ENCODE results near the gene DPP3.
"Not testable (repeated sequence)": the region's sequence is repeated elsewhere in the genome, so short reads cannot be mapped to it uniquely, and the experiment has no call there.

DPP3 gene

DNA sequence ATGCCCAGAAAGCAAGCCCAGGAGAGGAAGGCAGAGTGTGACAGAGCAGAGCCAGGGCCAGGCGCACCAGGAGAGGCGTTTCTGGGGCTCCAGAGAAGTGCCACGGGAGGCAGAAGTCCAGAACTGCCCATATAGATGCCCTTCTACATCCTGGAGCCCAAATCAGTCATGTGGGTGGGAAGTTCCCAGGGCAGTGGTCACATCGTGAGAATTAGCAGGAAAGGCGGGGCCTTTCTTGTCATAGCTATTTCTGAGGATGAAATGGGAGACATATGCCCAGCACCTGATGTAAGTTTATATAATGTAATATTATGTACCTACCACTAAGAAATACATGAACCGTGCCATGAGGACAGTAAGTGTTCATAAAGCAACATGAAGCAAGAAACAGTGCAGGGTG lies 52.5 kb downstream of the DPP3 start:
- DNase-seq (ENCODE audit: low spot score) = no peak

DNA sequence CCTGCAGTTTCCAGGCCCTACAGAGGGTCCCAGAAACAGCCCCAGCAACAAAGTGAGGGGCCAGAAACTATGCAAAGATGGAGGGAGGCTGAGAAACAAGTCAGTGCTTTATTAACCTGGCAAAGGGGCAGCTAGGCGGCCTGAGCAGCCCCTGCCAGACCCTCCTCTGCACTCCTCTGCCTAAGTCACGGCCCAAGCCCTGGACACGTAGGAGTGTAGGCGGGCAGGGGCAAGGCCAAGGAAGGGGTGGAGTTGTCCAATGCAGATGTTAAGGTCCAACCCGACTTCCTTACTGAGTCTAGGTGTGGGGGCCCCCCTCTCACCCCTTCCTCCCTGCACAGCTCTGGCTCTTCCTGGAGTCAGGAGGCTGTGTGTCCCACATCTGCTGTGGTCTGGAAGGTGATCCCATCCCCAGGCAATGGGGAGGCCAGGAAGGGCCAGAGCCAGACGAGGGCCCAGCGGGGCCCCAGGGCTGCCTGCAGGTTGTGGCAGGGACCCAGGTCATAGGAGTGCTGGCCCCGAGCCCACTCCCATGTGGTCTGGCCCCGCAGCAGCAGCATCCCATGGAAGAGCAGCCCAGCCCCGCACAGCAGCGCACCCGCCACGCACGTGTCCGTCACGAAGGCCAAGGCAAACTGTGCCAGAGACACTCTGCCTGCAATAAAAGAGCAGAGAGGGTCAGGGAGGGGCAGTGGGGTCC lies 59.1 kb downstream of the DPP3 start:
- no peak for DNase-seq (ENCODE audit: low spot score)

DNA sequence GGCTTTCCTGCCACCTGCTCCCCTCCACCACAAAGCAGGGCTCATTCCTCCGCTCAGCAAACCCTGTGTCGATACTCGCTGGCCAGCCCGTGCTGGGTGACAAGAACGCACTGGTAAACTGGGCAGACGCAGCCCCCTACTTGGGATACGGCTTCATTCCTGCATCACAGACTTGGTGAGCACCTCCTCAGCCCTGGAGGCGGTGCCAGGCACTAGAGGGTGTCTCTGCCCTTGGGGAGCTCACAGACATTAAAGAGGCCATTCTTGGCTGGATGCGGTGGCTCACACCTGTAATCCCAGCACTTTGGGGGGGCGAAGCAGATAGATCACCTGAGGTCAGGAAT lies 59.6 kb downstream of the DPP3 start:
- DNase-seq (ENCODE audit: low spot score) = no peak

DNA sequence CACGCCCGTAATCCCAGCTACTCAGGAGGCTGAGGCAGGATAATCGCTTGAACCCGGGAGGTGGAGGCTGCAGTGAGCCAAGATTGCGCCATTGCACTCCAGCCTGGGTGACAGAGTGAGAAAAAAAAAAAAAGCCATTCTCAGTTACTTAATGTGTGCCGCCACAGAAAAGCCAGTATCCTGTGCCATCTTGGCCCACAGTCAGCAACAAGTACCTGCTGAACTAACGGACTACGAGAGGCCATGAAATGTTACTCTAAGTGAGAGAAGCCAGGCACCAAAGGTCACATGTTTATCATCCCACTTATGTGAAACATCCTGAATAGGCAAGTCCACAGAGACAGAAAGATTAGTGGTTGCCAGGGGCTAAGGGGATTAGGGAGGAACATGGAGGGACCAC lies 60.4 kb downstream of the DPP3 start:
- DNase-seq (ENCODE audit: low spot score) = not testable (repeated sequence)

DNA sequence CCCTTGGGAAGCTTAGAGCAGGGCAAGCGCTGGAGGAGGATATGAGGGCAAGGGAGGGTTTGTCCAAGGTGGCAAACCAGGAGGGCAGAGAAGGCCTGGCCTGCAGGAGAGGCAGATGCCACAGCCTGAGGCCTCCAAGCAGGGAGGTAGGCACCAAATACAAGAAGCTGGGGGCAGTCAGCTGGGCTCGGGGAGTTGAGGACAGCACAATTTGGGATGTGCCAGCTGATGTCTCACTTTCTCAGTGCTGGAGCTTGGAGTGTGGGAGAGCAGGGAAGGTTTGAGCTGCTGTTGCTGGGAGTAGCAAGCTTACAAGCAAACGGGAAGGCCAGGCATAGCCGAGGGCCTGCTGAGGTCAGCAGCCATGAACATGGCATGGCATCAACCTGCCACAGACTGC lies 61.7 kb downstream of the DPP3 start:
- DNase-seq (ENCODE audit: low spot score) = no peak

DNA sequence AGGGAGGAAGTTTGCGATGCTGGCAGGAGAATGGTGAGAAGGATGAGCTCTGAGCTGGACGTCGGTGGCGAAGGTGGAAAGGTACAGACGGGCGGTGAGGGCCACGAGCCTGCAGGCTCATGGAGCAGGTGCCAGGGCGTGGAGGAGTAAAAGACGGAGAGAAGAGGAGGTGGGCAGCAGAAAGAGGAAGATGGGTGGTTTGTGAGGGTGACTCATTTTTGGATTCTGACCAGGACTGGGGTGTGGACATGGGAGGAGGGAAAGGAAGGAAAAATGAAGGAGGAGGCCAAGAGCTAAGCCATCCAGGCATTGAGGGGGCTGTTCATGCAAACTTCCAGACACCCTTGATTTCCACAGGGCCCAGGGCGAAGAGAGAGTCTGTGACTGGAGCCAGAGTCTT lies 62.1 kb downstream of the DPP3 start:
- no peak for DNase-seq (ENCODE audit: low spot score)

DNA sequence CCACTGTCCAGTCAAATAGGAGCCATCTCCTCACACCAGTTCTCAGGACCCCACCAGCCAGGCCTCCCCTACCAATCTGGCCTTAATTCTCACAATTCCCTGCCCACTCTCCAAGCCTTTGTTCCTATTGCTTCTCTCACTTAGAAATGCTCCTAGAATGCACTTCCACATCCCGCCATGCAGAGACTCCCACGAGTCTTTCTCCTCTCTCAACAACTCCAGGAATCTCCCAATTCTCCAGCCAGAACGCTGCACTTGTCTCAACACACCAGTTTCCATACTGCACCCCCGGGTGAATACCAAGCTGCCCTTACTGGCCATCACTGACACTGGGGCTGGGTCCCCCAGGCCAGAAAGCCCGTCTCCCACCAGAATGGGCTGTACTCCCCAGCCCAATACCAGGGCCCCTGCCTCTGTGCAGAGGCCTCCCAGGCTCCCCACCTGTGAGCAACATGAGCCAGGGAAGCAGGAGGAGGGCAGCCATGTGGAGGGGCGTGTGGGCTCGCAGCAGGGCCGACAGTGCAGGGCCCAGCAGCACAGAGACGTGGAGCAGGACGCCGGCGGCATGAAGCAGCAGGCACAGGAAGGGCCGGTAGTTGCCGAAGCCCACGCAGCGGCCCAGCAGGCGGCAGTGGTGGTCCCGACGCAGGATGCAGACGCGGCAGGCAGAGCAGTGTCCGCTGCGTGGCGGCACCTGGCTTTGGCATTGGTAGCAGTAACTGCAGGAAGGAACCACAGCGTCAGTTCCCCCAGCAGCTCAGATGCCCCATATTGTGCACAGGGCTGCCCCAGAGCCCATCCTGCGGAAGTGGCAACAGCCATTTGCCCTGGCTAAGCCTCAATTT lies 63.3 kb downstream of the DPP3 start:
- DNase-seq (ENCODE audit: low spot score) = peak; percentile 33

DNA sequence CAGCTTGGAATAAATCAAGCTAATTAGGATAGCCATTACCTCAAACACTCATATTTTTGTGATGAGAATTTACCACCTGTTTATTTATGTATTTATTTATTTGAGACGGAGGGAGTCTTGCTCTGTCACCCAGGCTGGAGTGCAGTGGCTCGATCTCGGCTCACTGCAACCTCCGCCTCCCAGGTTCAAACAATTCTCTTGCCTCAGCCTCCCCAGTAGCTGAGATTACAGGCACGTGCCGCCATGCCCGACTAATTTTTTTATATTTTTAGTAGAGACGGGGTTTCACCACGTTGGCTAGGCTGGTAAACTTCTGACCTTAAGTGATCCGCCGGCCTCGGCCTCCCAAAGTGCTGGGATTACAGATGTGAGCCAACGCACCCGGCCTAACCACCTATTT lies 64.7 kb downstream of the DPP3 start:
- not testable (repeated sequence) for DNase-seq (ENCODE audit: low spot score)

DNA sequence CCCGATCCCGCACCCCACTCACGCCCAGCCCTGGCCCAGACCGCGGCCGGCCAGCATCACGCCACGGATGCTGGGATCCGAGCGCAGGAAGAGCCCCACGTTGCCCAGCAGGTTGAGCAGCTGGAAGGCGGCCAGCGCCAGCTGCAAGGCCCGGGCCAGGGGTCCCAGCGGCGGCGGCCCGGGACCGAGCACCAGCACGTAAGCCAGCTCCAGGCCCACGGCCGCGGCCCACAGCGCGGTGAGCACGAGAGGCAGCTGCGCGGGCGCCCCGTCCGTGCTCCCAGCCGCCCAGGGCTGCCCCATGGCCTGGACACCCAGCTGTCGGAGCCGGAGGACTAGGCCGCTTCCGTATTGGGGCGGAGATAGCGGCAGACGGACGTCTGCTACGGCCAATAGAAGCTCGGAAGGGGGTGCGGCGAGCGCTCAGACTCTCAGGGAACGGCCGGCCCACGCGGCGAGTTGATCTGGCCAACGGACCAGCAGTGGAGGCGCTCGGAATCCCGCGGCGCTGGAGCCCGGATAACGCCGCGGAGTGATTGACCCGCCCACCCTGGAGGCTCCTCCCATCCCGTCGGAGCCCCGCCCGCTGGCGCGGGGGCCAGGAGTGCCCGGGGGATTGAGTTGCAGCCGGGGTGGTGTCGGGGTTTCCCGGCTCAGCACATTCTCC lies 65.6 kb downstream of the DPP3 start, which contains the start of gene ZDHHC24:
TSS of gene ZDHHC24 (minus strand) at position 348 of the 667 bp plus-strand sequence. CDS start at position 303, 45 bp downstream.
- DNase-seq (ENCODE audit: low spot score) = peak; percentile 97

DNA sequence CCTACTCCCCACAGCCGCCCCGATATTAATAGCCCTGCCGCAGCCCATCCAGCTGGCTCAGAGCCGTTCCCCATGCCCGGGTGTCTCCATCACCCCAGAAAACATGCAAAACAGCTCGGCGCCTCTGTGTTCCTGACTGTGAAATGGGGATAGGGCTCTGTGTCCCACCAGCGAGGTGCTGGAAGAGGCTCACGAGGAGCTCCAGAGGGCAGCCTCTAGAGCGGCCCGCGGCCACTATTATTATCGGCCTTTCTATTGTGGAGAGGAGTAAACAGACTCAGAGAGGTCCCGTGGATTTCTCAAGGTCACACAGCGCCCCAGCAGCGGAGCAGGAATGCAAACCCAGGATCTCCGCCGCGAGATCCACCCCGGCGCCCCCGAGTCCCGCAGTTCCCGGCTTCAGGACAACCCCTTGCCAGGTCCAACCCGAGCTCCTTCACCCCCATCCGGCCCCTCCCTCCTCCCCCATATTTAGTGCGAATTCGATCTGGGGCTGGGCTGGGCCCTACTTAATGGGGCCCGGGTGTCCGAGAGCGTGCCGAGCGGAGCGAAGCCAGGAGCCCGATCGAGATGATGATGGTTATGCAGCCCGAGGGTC lies 66.2 kb downstream of the DPP3 start, which contains the start of gene ACTN3:
TSS of gene ACTN3 (plus strand) at position 536 of the 598 bp plus-strand sequence. CDS start at position 571, 35 bp downstream.
- DNase-seq (ENCODE audit: low spot score) = peak; percentile 77

DNA sequence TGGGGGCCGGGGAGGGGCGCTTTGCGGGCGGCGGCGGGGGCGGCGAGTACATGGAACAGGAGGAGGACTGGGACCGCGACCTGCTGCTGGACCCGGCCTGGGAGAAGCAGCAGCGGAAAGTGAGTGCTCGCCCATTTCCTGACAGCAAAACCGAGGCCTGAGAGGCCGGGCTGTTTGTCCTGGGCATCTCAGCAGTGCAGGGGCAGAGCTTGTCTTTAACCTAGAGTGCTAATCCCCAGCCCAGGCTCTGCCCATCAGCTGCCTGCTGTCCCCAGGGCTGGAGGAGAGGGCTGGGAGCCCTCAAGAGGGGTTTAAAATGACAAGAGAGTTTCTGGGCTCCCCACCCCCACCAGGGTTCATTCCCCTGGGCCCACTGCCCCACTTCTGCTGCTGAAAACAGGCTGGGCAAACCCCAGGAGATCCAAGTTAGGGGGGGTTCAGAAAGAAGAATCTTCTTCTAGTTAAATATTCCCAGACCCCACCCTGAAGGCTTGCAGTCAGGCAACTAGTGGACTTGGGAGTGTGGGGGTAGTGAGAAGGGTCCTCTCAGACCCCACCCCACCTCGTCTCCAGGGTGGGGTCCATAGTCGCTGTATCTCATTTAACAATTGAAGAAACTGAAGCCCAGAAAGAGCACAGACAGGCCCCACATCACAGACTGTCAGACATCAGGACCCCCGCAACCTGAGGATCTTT lies 66.9 kb downstream of the DPP3 start:
- no peak for DNase-seq (ENCODE audit: low spot score)

DNA sequence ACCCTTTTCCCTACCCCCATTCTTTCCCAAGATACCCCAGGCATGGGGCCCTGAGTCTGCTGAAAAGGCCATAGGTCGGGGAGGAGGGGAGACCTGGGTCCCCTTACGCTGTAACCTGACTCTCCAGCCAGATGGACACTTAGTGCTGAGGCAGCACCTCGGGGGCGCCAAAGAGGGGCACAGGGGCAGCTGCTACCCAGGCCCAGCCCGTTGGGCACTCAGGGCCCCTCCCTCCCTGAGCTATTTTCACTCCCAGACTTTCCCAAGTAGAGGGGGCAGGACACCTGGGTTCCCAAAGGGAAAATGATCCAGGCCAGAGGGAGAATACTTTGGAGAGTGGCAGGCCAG lies 67.4 kb downstream of the DPP3 start:
- no peak for DNase-seq (ENCODE audit: low spot score)

DNA sequence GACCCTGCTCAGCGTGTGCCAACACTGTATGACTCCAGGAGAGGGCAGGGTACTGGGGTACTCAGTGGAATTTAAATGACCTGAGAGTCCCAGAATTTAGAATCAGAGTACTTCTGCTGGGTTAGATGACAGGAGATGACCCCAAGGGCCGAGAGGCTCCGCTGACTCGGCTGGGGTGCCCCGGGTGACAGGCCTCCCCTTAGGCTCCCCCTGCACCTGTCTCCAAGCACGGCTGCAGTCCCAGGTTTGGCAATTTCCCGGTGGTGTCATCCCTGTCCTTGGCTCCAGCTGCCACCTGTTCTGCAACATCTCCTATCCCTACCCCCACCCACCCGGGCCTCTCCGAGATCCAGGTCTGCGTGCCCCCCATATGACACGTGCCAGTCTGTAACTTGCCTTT lies 67.8 kb downstream of the DPP3 start:
- DNase-seq (ENCODE audit: low spot score) = no peak

DNA sequence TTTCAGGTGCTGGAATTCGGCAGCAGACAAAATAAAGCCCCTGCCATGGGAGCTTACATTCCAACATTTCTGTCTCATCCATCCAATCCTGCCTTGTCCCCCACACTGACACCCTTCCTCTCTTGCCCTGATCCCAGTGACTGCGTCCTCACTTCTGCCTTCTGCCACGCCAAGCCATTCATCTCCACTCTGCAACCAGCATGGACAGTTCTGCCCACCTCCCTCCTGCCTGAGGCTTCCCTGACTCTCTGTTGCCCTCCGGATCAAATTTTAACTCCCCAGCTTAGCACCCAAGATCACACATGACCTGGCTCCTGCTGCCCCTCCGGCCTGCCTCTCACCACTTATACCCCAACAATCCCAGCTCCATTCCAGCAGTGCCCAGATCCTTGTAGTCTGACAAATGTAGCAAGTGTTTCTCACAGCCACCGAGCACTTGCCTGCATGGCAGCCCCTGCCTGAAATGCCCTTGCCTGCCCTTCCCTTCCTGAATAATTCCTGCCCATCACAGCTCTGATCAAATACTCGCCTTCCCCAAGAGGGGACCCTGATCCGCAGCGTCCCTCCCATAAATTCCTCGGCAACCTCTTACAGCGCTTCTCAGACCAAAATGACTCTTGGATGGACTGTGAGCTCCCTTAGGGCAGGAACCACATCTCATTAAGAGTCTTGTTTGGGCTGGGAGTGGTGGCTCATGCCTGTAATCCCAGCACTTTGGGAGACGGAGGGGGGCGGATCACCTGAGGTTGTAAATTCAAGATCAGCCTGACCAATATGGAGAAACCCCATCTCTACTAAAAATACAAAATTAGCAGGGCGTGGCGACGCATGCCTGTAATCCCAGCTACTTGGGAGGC lies 68.8 kb downstream of the DPP3 start:
- no peak for DNase-seq (ENCODE audit: low spot score)

DNA sequence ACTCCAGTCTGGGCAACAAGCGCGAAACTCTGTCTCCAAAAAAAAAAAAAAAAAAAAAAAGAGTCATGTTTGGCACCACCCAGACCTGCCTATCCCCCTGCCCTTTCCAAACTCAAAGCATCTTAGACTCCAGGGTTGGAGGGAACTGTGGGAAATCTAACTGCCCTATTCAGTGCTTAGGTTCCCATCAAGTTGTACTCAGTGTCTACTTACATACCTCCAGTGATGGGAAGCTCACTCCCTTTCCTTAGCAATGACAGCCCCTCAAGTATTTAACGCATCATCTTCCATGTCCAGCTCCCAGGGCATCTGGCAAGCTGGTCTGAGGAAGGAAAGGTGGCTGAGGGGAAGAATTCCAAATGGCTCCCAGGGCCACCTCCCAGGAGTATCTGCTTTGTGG lies 69.5 kb downstream of the DPP3 start:
- no peak for DNase-seq (ENCODE audit: low spot score)

DNA sequence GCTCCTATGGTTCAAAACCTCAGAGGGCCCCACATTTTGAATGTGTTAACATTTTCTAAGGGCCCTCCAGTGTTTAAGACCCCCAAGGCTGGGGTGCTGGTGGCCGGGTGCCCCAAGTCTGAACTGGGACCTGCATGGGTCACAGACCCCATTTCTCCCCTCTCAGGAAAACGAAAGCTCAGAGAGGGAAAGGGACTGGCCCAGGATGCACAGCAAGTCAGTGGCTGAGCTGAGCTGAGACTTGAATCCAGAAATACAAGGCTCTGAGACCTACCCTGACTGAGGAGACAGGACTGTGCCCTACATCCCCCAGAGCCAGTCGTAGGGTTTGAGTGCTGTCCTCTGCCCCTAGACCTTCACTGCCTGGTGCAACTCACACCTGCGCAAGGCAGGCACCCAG lies 70.7 kb downstream of the DPP3 start:
- DNase-seq (ENCODE audit: low spot score) = no peak

DNA sequence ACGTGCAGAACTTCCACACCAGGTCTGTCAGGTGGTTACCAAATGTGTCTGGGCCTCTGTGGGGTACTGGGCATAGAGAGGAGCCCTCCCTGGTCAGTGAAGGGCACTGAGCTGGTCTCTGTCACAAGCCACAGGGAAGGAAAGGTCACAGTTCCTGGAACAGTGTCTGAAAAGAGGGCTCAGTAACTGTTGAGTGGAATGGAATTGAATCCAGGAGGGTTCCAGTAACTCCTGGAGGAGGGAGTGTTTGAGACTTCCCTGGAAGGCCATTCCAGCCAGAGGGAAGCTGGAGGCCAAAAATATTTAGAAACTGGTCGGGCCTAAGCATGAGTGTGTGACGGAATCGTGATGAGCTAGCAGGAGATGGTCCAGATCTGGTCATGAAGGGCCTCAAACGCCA lies 74.4 kb downstream of the DPP3 start:
- no peak for DNase-seq (ENCODE audit: low spot score)

DNA sequence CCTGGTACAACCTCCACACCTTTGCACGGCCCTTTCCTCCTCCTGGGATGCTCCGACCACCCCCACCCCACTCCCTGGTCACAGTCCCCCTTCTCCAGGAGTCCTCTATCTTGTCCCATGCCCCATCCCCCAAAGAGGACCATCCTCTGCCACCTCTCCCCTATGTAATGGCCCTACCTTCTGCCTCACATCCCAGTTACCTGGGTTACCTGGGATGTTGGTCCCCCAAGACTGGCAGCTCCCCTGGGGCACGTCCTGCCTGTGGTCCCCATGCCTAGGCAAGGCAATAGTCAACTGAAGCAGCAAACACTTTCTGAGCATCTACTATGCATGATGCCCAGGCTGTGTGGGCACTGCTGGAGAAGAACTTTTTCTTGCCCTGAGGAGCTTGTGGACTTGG lies 75.2 kb downstream of the DPP3 start:
- no peak for DNase-seq (ENCODE audit: low spot score)

DNA sequence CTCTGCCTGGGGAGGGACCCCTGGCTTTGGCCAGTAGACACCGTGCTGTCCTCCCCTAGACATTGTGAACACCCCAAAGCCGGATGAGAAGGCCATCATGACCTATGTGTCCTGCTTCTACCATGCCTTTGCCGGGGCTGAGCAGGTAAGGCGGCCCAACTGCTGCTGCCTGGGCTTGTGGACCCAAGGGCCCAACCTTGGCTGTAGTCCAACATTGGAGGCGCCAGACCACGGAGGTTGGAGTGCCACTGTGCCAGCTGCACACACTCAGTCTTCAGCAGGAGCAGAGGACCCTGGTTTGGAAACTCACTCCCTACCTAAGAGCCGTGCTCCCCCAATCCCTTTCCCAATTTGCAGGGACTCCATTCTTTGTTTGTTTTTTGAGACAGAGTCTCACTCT lies 75.9 kb downstream of the DPP3 start:
- no peak for DNase-seq (ENCODE audit: low spot score)

DNA sequence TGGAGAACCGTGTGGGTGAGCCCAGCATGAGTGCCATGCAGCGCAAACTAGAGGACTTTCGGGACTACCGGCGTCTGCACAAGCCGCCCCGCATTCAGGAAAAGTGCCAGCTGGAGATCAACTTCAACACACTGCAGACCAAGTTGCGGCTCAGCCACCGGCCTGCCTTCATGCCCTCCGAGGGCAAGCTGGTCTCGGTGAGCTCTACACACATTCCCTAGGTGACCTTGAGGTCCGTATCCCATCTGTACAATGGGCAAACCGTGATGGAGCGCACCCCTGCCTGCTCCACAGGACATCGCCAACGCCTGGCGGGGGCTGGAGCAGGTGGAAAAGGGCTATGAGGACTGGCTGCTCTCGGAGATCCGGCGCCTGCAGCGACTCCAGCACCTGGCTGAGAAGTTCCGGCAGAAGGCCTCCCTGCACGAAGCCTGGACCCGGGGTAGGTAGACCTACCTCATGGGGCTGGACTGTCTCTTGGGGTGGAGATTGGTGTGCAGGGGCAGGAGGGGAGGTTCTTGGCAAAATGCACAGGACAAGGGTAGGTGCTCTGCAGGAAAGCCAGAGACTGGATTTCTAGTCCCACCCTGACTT lies 77.6 kb downstream of the DPP3 start:
- DNase-seq (ENCODE audit: low spot score) = no peak
